IMR-90 (cell line): ENCODE results near the gene TOM1L1. TPM values are rescaled to one million over a fixed set of nuclear protein-coding genes. Genes with fewer than 3 reads are reported as not detected.

Experiments used
- ATAC-seq: fragments of 200-7000 bp; cut with Tn5 transposase; 2 replicates; pipeline ENCODE4 v1.9.1; 2020; ENCODE audit warnings: low read depth, mild to moderate bottlenecking, moderate library complexity
- BruUV-seq: library from RNA; stranded (reverse); fragments of 400-500 nt; replicated peaks from 2 replicates; lab custom pipeline; 2021; lab: Mats Ljungman, UMichigan
- CTCF ChIA-PET: fragments of 300-600 bp; formaldehyde crosslinking; extraction: SDS; loops from one replicate; lab custom pipeline; 2021; ENCODE audit warnings: antibody characterized with exemption; lab: Yijun Ruan, JAX
- POLR2A ChIA-PET: fragments of 300-600 bp; sonication (Branson Sonifier 250); formaldehyde crosslinking; loops from one replicate; lab custom pipeline; 2022; ENCODE audit warnings: antibody characterized with exemption; ENCODE audit not compliant: unreplicated experiment; lab: Charles Lee
- DNase-seq: peaks from one replicate; pipeline ENCODE4 v3.0.0; 2013
- H2AFZ ChIP-seq: replicated peaks from 2 replicates; pipeline ENCODE3; 2013; ENCODE audit warnings: low read length, mild to moderate bottlenecking; ENCODE audit not compliant: poor library complexity
- H2AK5ac ChIP-seq: 2 replicates; pipeline ENCODE4 v1.6.1; 2013; ENCODE audit warnings: low read depth, low read length, inconsistent platforms
- H2AK9ac ChIP-seq: replicated peaks from 2 replicates; pipeline ENCODE3; 2013; ENCODE audit warnings: mild to moderate bottlenecking, low read depth, low read length, moderate library complexity; ENCODE audit not compliant: poor library complexity
- H2BK120ac ChIP-seq: 2 replicates; pipeline ENCODE4 v1.6.1; 2013; ENCODE audit warnings: low read depth, low read length, inconsistent platforms
- H2BK15ac ChIP-seq: 3 replicates; pipeline ENCODE4 v1.6.1; 2013; ENCODE audit warnings: low read depth, low read length, inconsistent platforms
- H2BK20ac ChIP-seq: 2 replicates; pipeline ENCODE4 v1.6.1; 2013; ENCODE audit warnings: low read depth, mild to moderate bottlenecking, inconsistent platforms, low read length, moderate library complexity
- H2BK5ac ChIP-seq: 2 replicates; pipeline ENCODE4 v1.6.1; 2013; ENCODE audit warnings: mild to moderate bottlenecking, low read depth, low read length, inconsistent platforms; ENCODE audit not compliant: poor library complexity, severe bottlenecking
- H3K14ac ChIP-seq: replicated peaks from 2 replicates; pipeline ENCODE4 v1.6.1; 2013; ENCODE audit warnings: low read depth, low read length, inconsistent platforms
- H3K18ac ChIP-seq: 2 replicates; pipeline ENCODE4 v1.6.1; 2013; ENCODE audit warnings: low read depth, low read length, control low read depth
- H3K23ac ChIP-seq: 2 replicates; pipeline ENCODE4 v1.6.1; 2013; ENCODE audit warnings: low read depth, low read length, inconsistent platforms
- H3K27ac ChIP-seq: 2 replicates; pipeline ENCODE4 v1.5.1; 2013; ENCODE audit warnings: mild to moderate bottlenecking, control low read depth, low read length; ENCODE audit not compliant: insufficient read depth
- H3K27me3 ChIP-seq: 2 replicates; pipeline ENCODE4 v1.6.1; 2013; ENCODE audit warnings: low read length; ENCODE audit not compliant: control insufficient read depth, insufficient read depth
- H3K36me3 ChIP-seq: 2 replicates; pipeline ENCODE4 v1.6.1; 2013; ENCODE audit warnings: low read length, mixed read lengths; ENCODE audit not compliant: control insufficient read depth, insufficient read depth
- H3K4ac ChIP-seq: 2 replicates; pipeline ENCODE4 v1.6.1; 2013; ENCODE audit warnings: low read depth, low read length, inconsistent platforms
- H3K4me1 ChIP-seq: 2 replicates; pipeline ENCODE4 v1.6.1; 2013; ENCODE audit warnings: low read length, mixed read lengths; ENCODE audit not compliant: control insufficient read depth, insufficient read depth
- H3K4me2 ChIP-seq: 2 replicates; pipeline ENCODE4 v1.6.1; 2013; ENCODE audit warnings: low read depth, mild to moderate bottlenecking, control low read depth, low read length, moderate library complexity
- H3K4me3 ChIP-seq: 2 replicates; pipeline ENCODE4 v1.5.1; 2013; ENCODE audit warnings: low read depth, mild to moderate bottlenecking, control low read depth, low read length, moderate library complexity; ENCODE audit not compliant: insufficient read depth
- H3K56ac ChIP-seq: 2 replicates; pipeline ENCODE4 v1.6.1; 2013; ENCODE audit warnings: low read length, inconsistent platforms; ENCODE audit not compliant: insufficient read depth; ENCODE audit errors: extremely low read depth
- H3K79me1 ChIP-seq, 2 experiments: 2 replicates each; pipeline ENCODE4 v1.6.1; 2013; ENCODE audit warnings: low read length in 2 of 2, inconsistent platforms in 1 of 2, low read depth in 1 of 2
- H3K9ac ChIP-seq: 2 replicates; pipeline ENCODE4 v1.6.1; 2013; ENCODE audit warnings: low read depth, low read length, control low read depth
- H3K9me1 ChIP-seq: 2 replicates; pipeline ENCODE4 v1.6.1; 2013; ENCODE audit warnings: low read length, inconsistent platforms; ENCODE audit not compliant: insufficient read depth
- H3K9me3 ChIP-seq: 2 replicates; pipeline ENCODE4 v1.6.1; 2013; ENCODE audit warnings: low read length; ENCODE audit not compliant: control insufficient read depth, insufficient read depth
- H4K20me1 ChIP-seq: 2 replicates; pipeline ENCODE4 v1.6.1; 2013; ENCODE audit warnings: low read length, inconsistent platforms; ENCODE audit not compliant: insufficient read depth
- H4K5ac ChIP-seq: 2 replicates; pipeline ENCODE4 v1.6.1; 2013; ENCODE audit warnings: mild to moderate bottlenecking, low read depth, low read length, control low read depth
- H4K8ac ChIP-seq, 2 experiments: 2 replicates each; pipeline ENCODE4 v1.6.1; 2013; ENCODE audit warnings: low read depth in 2 of 2, low read length in 2 of 2, control low read depth in 1 of 2, inconsistent platforms in 1 of 2
- H4K91ac ChIP-seq: 2 replicates; pipeline ENCODE4 v1.6.1; 2013; ENCODE audit warnings: low read depth, low read length, inconsistent platforms; ENCODE audit not compliant: insufficient read depth
- BHLHE40 ChIP-seq: fragments of 150-350 bp; IDR thresholded peaks from 2 replicates; pipeline ENCODE4 v1.6.1; 2016; ENCODE audit warnings: mild to moderate bottlenecking, low read depth, low read length
- CEBPB ChIP-seq: IDR thresholded peaks from 2 replicates; pipeline ENCODE4 v1.6.1; 2012; ENCODE audit warnings: low read depth, low read length, improper control_type of control experiment
- CHD1 ChIP-seq: IDR thresholded peaks from 2 replicates; pipeline ENCODE4 v1.6.1; 2012; ENCODE audit warnings: low read depth, low read length, improper control_type of control experiment
- CTCF ChIP-seq: conservative IDR thresholded peaks from 2 replicates; pipeline ENCODE4 v1.5.1; 2012; ENCODE audit warnings: mild to moderate bottlenecking, low read depth, low read length, improper control_type of control experiment
- FOS ChIP-seq: fragments of 150-350 bp; IDR thresholded peaks from 2 replicates; pipeline ENCODE4 v1.6.1; 2016; ENCODE audit warnings: low read depth, low read length
- MAFK ChIP-seq: IDR thresholded peaks from 2 replicates; pipeline ENCODE4 v1.6.1; 2012; ENCODE audit warnings: low read depth, low read length, improper control_type of control experiment
- NFE2L2 ChIP-seq: fragments of 150-350 bp; IDR thresholded peaks from 2 replicates; pipeline ENCODE4 v1.6.1; 2016; ENCODE audit warnings: low read depth, mild to moderate bottlenecking, low read length
- RAD21 ChIP-seq: IDR thresholded peaks from 2 replicates; pipeline ENCODE4 v1.6.1; 2012; ENCODE audit warnings: low read length, improper control_type of control experiment
- SMC3 ChIP-seq: fragments of 150-350 bp; IDR thresholded peaks from 2 replicates; pipeline ENCODE4 v1.6.1; 2016; ENCODE audit warnings: low read depth, mild to moderate bottlenecking, antibody characterized with exemption, low read length, moderate library complexity
- USF2 ChIP-seq: fragments of 150-350 bp; IDR thresholded peaks from 2 replicates; pipeline ENCODE4 v1.6.1; 2017; ENCODE audit warnings: mild to moderate bottlenecking, antibody characterized with exemption, low read length, low read depth
- WGBS, 2 experiments: methylation state at CpG; one replicate each; pipeline versions ENCODE4 v1.1.5 to v1.1.7; 2013; ENCODE audit warnings: missing lambda C conversion rate in 2 of 2; ENCODE audit not compliant: insufficient read length in 1 of 2; ENCODE audit errors: extremely low coverage in 2 of 2; 5-methylcytosine and 5-hydroxymethylcytosine counted together
- dilution Hi-C: fragments of 300-500 bp; cut with HindIII; formaldehyde crosslinking; loops from one replicate; pipeline ENCODE4 v1.14.3; 2018; ENCODE audit warnings: low sequenced_read_pairs; ENCODE audit not compliant: unreplicated experiment
- in situ Hi-C: fragments of 300-500 bp; cut with MboI; formaldehyde crosslinking; loops from 3 replicates; pipeline ENCODE4 v1.14.3; 2019; ENCODE audit warnings: low sequenced_read_pairs, inconsistent platforms, mixed read lengths
- intact Hi-C: fragments of 100-400 bp; cut with micrococcal nuclease; formaldehyde crosslinking; loops from 2 replicates; pipeline ENCODE4 v1.10.0; 2022
- polyA plus RNA-seq, 3 experiments: library from polyadenylated mRNA; depleted of rRNA; stranded (reverse); fragments of >200 nt; gene quantifications; 2 replicates each; pipeline ENCODE4 v1.2.3, GENCODE V29; 2012; ENCODE audit warnings: low replicate concordance in 1 of 3
- total RNA-seq: library from RNA; depleted of rRNA; stranded (reverse); fragments of >200 nt; gene quantifications from 2 replicates; pipeline ENCODE4 v1.2.3, GENCODE V29; 2012
- TF ChIP-seq, protein P1 (sequence below): fragments of 150-350 bp; IDR thresholded peaks from 2 replicates; pipeline ENCODE4 v1.6.1; 2016; ENCODE audit warnings: low read depth, mild to moderate bottlenecking, low read length, moderate library complexity, borderline replicate concordance

TOM1L1 gene
- total and polyA plus RNA-seq, 2 of the 4 experiments (the other 2 are of a cell fraction) = 13.0 to 20.1 TPM

GRCh38 chr17:54916721-54917120, 16.1 kb downstream of the TOM1L1 start:
- Histone ChIP-seq H3K9me1 (no peaks in the 10 kb centered on the region), H3K27ac (no peak overlapping the region), H2AFZ (no peak overlapping the region), H3K23ac (no peak overlapping the region), H3K36me3 (peaks cover 11% of the 10 kb centered on the region), H3K56ac (no peak overlapping the region), H2BK20ac (no peak overlapping the region), H3K4ac (no peak overlapping the region), H3K9me3 (no peaks in the 10 kb centered on the region), H3K4me1 (no peaks in the 10 kb centered on the region), H2BK120ac (no peak overlapping the region), H4K8ac (no peak overlapping the region), H4K5ac (no peak overlapping the region), H3K4me3 (no peak overlapping the region), H4K91ac (no peak overlapping the region), H3K9ac (no peak overlapping the region), H2AK9ac (no peak overlapping the region), H2AK5ac (no peak overlapping the region), H4K20me1 (no peaks in the 10 kb centered on the region), H3K14ac (no peak overlapping the region), H2BK15ac (no peak overlapping the region), H3K79me1 (no peaks in the 10 kb centered on the region), H3K4me2 (no peak overlapping the region), H2BK5ac (no peak overlapping the region), H3K27me3 (no peaks in the 10 kb centered on the region), H3K18ac (no peak overlapping the region)
- no peak for TF ChIP-seq CEBPB
- TF ChIP-seq CTCF = no peak
- TF ChIP-seq RAD21 = no peak
- no peak for TF ChIP-seq NFE2L2
- TF ChIP-seq MAFK = no peak
- TF ChIP-seq, protein P1, sequence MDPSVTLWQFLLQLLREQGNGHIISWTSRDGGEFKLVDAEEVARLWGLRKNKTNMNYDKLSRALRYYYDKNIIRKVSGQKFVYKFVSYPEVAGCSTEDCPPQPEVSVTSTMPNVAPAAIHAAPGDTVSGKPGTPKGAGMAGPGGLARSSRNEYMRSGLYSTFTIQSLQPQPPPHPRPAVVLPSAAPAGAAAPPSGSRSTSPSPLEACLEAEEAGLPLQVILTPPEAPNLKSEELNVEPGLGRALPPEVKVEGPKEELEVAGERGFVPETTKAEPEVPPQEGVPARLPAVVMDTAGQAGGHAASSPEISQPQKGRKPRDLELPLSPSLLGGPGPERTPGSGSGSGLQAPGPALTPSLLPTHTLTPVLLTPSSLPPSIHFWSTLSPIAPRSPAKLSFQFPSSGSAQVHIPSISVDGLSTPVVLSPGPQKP = no peak
- TF ChIP-seq BHLHE40 = no peak
- TF ChIP-seq CHD1 = no peak
- TF ChIP-seq FOS = no peak
- TF ChIP-seq SMC3 = no peak
- TF ChIP-seq USF2 = no peak
- DNase-seq (no peak), ATAC-seq (no peak)
- no CpG with 5 or more reads among the region's 2 CpGs for WGBS, 2 experiments
- dilution Hi-C loops = no loop called here
- in situ Hi-C loops = no loop called here
- no TSS peak for BruUV-seq
- intact Hi-C loops = no loop called here
- POLR2A ChIA-PET = no interaction called here
- CTCF ChIA-PET = no interaction called here
